H1 (cell line): ENCODE data around the gene OR14A2. TPM values are rescaled to one million over a fixed set of nuclear protein-coding genes. Genes with fewer than 3 reads are reported as not detected.

ENCODE experiments used
- CTCF ChIA-PET: fragments of 300-600 bp; sonication (Branson Sonifier 250); formaldehyde crosslinking; loops from one replicate; lab custom pipeline; 2021; ENCODE audit not compliant: partially characterized antibody; lab: Charles Lee
- POLR2A ChIA-PET: fragments of 300-600 bp; sonication (Branson Sonifier 250); formaldehyde crosslinking; loops from one replicate; lab custom pipeline; 2021; ENCODE audit warnings: inconsistent platforms; ENCODE audit not compliant: partially characterized antibody; lab: Charles Lee
- DNase-seq, 2 experiments: peaks; one replicate each; pipeline versions ENCODE4 v3.0.0 to v3.0.0-alpha.2; 2010 to 2022; ENCODE audit warnings: low spot score in 2 of 2, low read depth in 1 of 2, mixed read lengths in 1 of 2
- FAIRE-seq: peaks from 2 replicates; lab custom pipeline; 2011; peaks lifted over from hg19 to GRCh38; lab: Jason Lieb, UNC
- H2AFZ ChIP-seq: 2 replicates; pipeline ENCODE4 v1.8.1; 2012; ENCODE audit warnings: low read length, inconsistent platforms
- H2AK5ac ChIP-seq: 2 replicates; pipeline ENCODE4 v1.6.1; 2013; ENCODE audit warnings: low read depth, low read length
- H2BK120ac ChIP-seq: replicated peaks from 2 replicates; pipeline ENCODE3; 2013; ENCODE audit warnings: low read depth, low read length, inconsistent platforms
- H2BK12ac ChIP-seq: 2 replicates; pipeline ENCODE4 v1.6.1; 2013; ENCODE audit warnings: low read depth, low read length
- H2BK15ac ChIP-seq: 2 replicates; pipeline ENCODE4 v1.6.1; 2013; ENCODE audit warnings: low read length
- H2BK20ac ChIP-seq: 2 replicates; pipeline ENCODE4 v1.6.1; 2013; ENCODE audit warnings: low read length
- H2BK5ac ChIP-seq: 2 replicates; pipeline ENCODE4 v1.6.1; 2013; ENCODE audit warnings: low read depth, low read length
- H3K14ac ChIP-seq: 2 replicates; pipeline ENCODE4 v1.6.1; 2013; ENCODE audit warnings: inconsistent platforms; ENCODE audit not compliant: insufficient read length
- H3K18ac ChIP-seq: 2 replicates; pipeline ENCODE4 v1.6.1; 2013; ENCODE audit warnings: low read length; ENCODE audit errors: extremely low read depth
- H3K23ac ChIP-seq: 2 replicates; pipeline ENCODE4 v1.6.1; 2013; ENCODE audit warnings: inconsistent platforms; ENCODE audit not compliant: insufficient read length
- H3K23me2 ChIP-seq: 2 replicates; pipeline ENCODE4 v1.6.1; 2013; ENCODE audit warnings: low read depth, low read length
- H3K27ac ChIP-seq: 2 replicates; pipeline ENCODE4 v1.6.1; 2011; ENCODE audit warnings: low read depth, low read length, inconsistent platforms
- H3K27me3 ChIP-seq, 4 experiments: replicated peaks in 1 of 4; 1 replicate in 1 of 4; 2 replicates in 3 of 4; pipeline versions ENCODE4 v1.6.1 to v1.8.1; 2011 to 2013; ENCODE audit warnings: low read length in 3 of 4, mild to moderate bottlenecking in 3 of 4, inconsistent platforms in 2 of 4, mixed read lengths in 2 of 4, moderate library complexity in 1 of 4; ENCODE audit not compliant: control insufficient read depth in 3 of 4, insufficient read depth in 3 of 4; ENCODE audit errors: extremely low read depth in 1 of 4
- H3K36me3 ChIP-seq, 4 experiments: 2 replicates each; pipeline versions ENCODE4 v1.6.1 to v1.8.1; 2011 to 2013; ENCODE audit warnings: mild to moderate bottlenecking in 4 of 4, low read length in 3 of 4, moderate library complexity in 2 of 4, control low read depth in 1 of 4, inconsistent platforms in 1 of 4; ENCODE audit not compliant: insufficient read depth in 4 of 4, control insufficient read depth in 2 of 4
- H3K4ac ChIP-seq: replicated peaks from 2 replicates; pipeline ENCODE3; 2013; ENCODE audit warnings: low read length, low read depth, mixed read lengths, inconsistent platforms; ENCODE audit not compliant: insufficient read length
- H3K4me1 ChIP-seq, 4 experiments: replicated peaks in 1 of 4; 1 replicate in 1 of 4; 2 replicates in 3 of 4; pipeline versions ENCODE4 v1.6.1 to v1.8.1; 2011 to 2013; ENCODE audit warnings: low read length in 3 of 4, inconsistent platforms in 2 of 4, mixed read lengths in 1 of 4; ENCODE audit not compliant: insufficient read depth in 4 of 4, control insufficient read depth in 3 of 4
- H3K4me2 ChIP-seq, 2 experiments: 2 replicates each; pipeline versions ENCODE4 v1.6.1 to v1.8.1; 2011 to 2013; ENCODE audit warnings: low read depth in 2 of 2, low read length in 2 of 2, control low read depth in 1 of 2, inconsistent platforms in 1 of 2, mild to moderate bottlenecking in 1 of 2; ENCODE audit not compliant: insufficient read depth in 1 of 2
- H3K4me3 ChIP-seq, 4 experiments: fragments of 200-600, 300-600 bp in 1 of 4; sonication (generic), shearing (Covaris generic), sonication (Bioruptor Twin) in 1 of 4; 2 replicates each; pipeline versions ENCODE4 v1.5.1 to v1.8.1; 2011 to 2016; ENCODE audit warnings: low read length in 4 of 4, low read depth in 3 of 4, control low read depth in 2 of 4, inconsistent platforms in 2 of 4, mild to moderate bottlenecking in 2 of 4, mixed read lengths in 1 of 4, moderate library complexity in 1 of 4; ENCODE audit not compliant: insufficient read depth in 2 of 4; ENCODE audit errors: extremely low read depth in 1 of 4
- H3K56ac ChIP-seq: replicated peaks from 2 replicates; pipeline ENCODE3; 2013; ENCODE audit warnings: low read depth, mild to moderate bottlenecking, mixed read lengths, low read length, inconsistent platforms; ENCODE audit not compliant: insufficient read length
- H3K79me1 ChIP-seq: 2 replicates; pipeline ENCODE4 v1.6.1; 2013; ENCODE audit warnings: low read depth, low read length, control low read depth
- H3K79me2 ChIP-seq, 2 experiments: 2 replicates each; pipeline versions ENCODE4 v1.6.1 to v1.8.1; 2012 to 2013; ENCODE audit warnings: low read length in 2 of 2, mild to moderate bottlenecking in 2 of 2, inconsistent platforms in 1 of 2; ENCODE audit not compliant: insufficient read depth in 2 of 2, control insufficient read depth in 1 of 2
- H3K9ac ChIP-seq, 4 experiments: replicated peaks in 1 of 4; 1 replicate in 1 of 4; 2 replicates in 3 of 4; pipeline versions ENCODE4 v1.6.1 to v1.8.1; 2011 to 2013; ENCODE audit warnings: low read depth in 3 of 4, low read length in 3 of 4, control low read depth in 2 of 4, mild to moderate bottlenecking in 2 of 4, moderate library complexity in 2 of 4, inconsistent platforms in 1 of 4; ENCODE audit errors: extremely low read depth in 1 of 4
- H3K9me3 ChIP-seq, 2 experiments: 2 replicates each; pipeline versions ENCODE4 v1.6.1 to v1.8.1; 2012 to 2013; ENCODE audit warnings: mild to moderate bottlenecking in 2 of 2, moderate library complexity in 2 of 2, control low read depth in 1 of 2, inconsistent platforms in 1 of 2, low read depth in 1 of 2, low read length in 1 of 2, mixed read lengths in 1 of 2; ENCODE audit not compliant: insufficient read depth in 2 of 2
- H4K20me1 ChIP-seq, 2 experiments: replicated peaks in 1 of 2; 2 replicates each; pipeline versions ENCODE3 to v1.8.1; 2011 to 2013; ENCODE audit warnings: inconsistent platforms in 2 of 2, low read length in 2 of 2, mild to moderate bottlenecking in 1 of 2; ENCODE audit not compliant: insufficient read depth in 2 of 2, control insufficient read depth in 1 of 2
- H4K5ac ChIP-seq: 2 replicates; pipeline ENCODE4 v1.6.1; 2013; ENCODE audit warnings: low read length, low read depth, mixed read lengths, inconsistent platforms; ENCODE audit not compliant: insufficient read length
- H4K8ac ChIP-seq: 2 replicates; pipeline ENCODE4 v1.8.0; 2013; ENCODE audit warnings: mild to moderate bottlenecking, moderate library complexity, low read length, inconsistent platforms; ENCODE audit not compliant: insufficient read depth; ENCODE audit errors: extremely low read depth
- H4K91ac ChIP-seq: replicated peaks from 2 replicates; pipeline ENCODE3; 2013; ENCODE audit warnings: low read length, mixed read lengths, inconsistent platforms; ENCODE audit not compliant: insufficient read length
- ATF3 ChIP-seq: IDR thresholded peaks from 2 replicates; pipeline ENCODE4 v1.6.1; 2011; ENCODE audit warnings: low read depth, mild to moderate bottlenecking, low read length; ENCODE audit not compliant: insufficient read depth
- JUN ChIP-seq: IDR thresholded peaks from 2 replicates; pipeline ENCODE4 v1.6.1; 2011; ENCODE audit warnings: low read depth, mild to moderate bottlenecking, improper control_type of control experiment, low read length
- KDM4A ChIP-seq: IDR thresholded peaks from one replicate; pipeline ENCODE4 v1.7.1; 2012; ENCODE audit warnings: low read depth, mild to moderate bottlenecking, moderate library complexity, low read length, inconsistent platforms; ENCODE audit not compliant: severe bottlenecking
- POLR2AphosphoS5 ChIP-seq: IDR thresholded peaks from 2 replicates; pipeline ENCODE4 v1.6.1; 2011; ENCODE audit warnings: low read depth, low read length
- WGBS, 2 experiments: shearing (Covaris generic) in 1 of 2; methylation state at CpG; one replicate each; pipeline versions ENCODE4 v1.1.6 to v1.1.7; 2013 to 2015; ENCODE audit warnings: low lambda C conversion rate in 2 of 2, mixed read lengths in 2 of 2, inconsistent platforms in 1 of 2, low coverage in 1 of 2, missing lambda C conversion rate in 1 of 2; ENCODE audit not compliant: insufficient replicate concordance in 2 of 2, insufficient coverage in 1 of 2, insufficient read length in 1 of 2; ENCODE audit errors: extremely low coverage in 1 of 2, missing lambda C conversion rate in 1 of 2; 5-methylcytosine and 5-hydroxymethylcytosine counted together
- polyA plus RNA-seq, 7 experiments: library from polyadenylated mRNA; depleted of rRNA in 3 of 7; stranded (reverse) in 5 of 7; unstranded in 2 of 7; fragments of >200 nt in 5 of 7; fragments of 200-250 nt in 2 of 7; gene quantifications; 1 replicate in 5 of 7; 2 replicates in 1 of 7; 4 replicates in 1 of 7; pipeline versions ENCODE4 v1.2.1 to v1.2.3, GENCODE V29; 2011 to 2013; ENCODE audit warnings: missing spikeins in 2 of 7, mixed read lengths in 2 of 7
- total RNA-seq: library from RNA; stranded (reverse); fragmentation: NEBNext Ultra II Directional; extraction: Animal tissue kit (Norgen Biotek cat#: 25700); gene quantifications from 2 replicates; pipeline ENCODE4 v1.2.1, GENCODE V29; 2021

Gene OR14A2
- total and polyA plus RNA-seq, 2 of the 8 experiments (the other 6 are each of a cell fraction or from before 2014, with no cell fraction given): not detected

- no peaks in the 10 kb centered on the region for H3K36me3 ChIP-seq
- H3K14ac ChIP-seq: no peak within 1 kb of the TSS
- H2BK120ac ChIP-seq: no peak within 1 kb of the TSS
- ChIA-PET POLR2A (no interaction called here), CTCF (interaction anchor here (0.6 kb wide), 1 partner anchor 503 kb away, joined by 3 read pairs; no protein-coding TSS in a partner anchor)
- H3K79me2 ChIP-seq: no peaks in the 10 kb centered on the region
- FAIRE-seq (no peak), DNase-seq (no peak)
- H2BK20ac ChIP-seq: no peak within 1 kb of the TSS
- H2AK5ac ChIP-seq: no peak within 1 kb of the TSS
- peaks cover 38 to 51% of the 10 kb centered on the region in 2 experiments for H3K9me3 ChIP-seq
- no peaks in the 10 kb centered on the region for H3K23me2 ChIP-seq
- no peak within 1 kb of the TSS for H3K23ac ChIP-seq
- no peak within 1 kb of the TSS for H3K4me2 ChIP-seq
- H2BK12ac ChIP-seq: no peak within 1 kb of the TSS
- no peak within 1 kb of the TSS for H3K4ac ChIP-seq
- no peak within 1 kb of the TSS for H3K27ac ChIP-seq
- no peak within 1 kb of the TSS for H2BK15ac ChIP-seq
- no peak within 1 kb of the TSS for H4K91ac ChIP-seq
- H3K27me3 ChIP-seq: no peaks in the 10 kb centered on the region
- H3K4me1 ChIP-seq: no peaks in the 10 kb centered on the region
- H3K4me3 ChIP-seq: no peak within 1 kb of the TSS
- H4K5ac ChIP-seq: no peak within 1 kb of the TSS
- 91% methylated on average over 3 of the region's 3 CpGs; no CpG with 5 or more reads in 1 of the 2 experiments for WGBS, 2 experiments
- H4K8ac ChIP-seq: no peak within 1 kb of the TSS
- H2AFZ ChIP-seq: no peak within 1 kb of the TSS
- H3K56ac ChIP-seq: no peak within 1 kb of the TSS
- no peak within 1 kb of the TSS for H2BK5ac ChIP-seq
- H3K9ac ChIP-seq: no peak within 1 kb of the TSS
- H3K79me1 ChIP-seq: no peaks in the 10 kb centered on the region
- H4K20me1 ChIP-seq: no peaks in the 10 kb centered on the region
- TF ChIP-seq JUN (no peak), ATF3 (no peak), POLR2AphosphoS5 (no peak), KDM4A (no peak)
- H3K18ac ChIP-seq: no peak within 1 kb of the TSS
Measured at GRCh38 chr1:247760456-247760855, 12.5 kb upstream of the OR14A2 start, which contains the start of gene OR1C1. Gene OR1C1 (minus strand): TSS chr1:247760556. CDS start chr1:247758406, 2,150 bp downstream.
